Stomach smooth muscle (tissue), 2 donors: ENCODE measurements around the gene AMPD2.
A peak's percentile ranks its signal among the peaks of the same experiment; 100 is the strongest.
"Not testable (repeated sequence)": the region's sequence is repeated elsewhere in the genome, so short reads cannot be mapped to it uniquely, and the experiment has no call there.

Source experiments
- H3K27ac ChIP-seq: one replicate; pipeline ENCODE4 v1.7.0; 2013; ENCODE audit warnings: mild to moderate bottlenecking, low read length, inconsistent platforms
- H3K27me3 ChIP-seq, 2 donors: one replicate each; pipeline ENCODE4 v1.7.0; 2013; ENCODE audit warnings: low read length in 2 of 2; ENCODE audit not compliant: insufficient read depth in 2 of 2, control insufficient read depth in 1 of 2
- H3K36me3 ChIP-seq, 2 donors: one replicate each; pipeline ENCODE4 v1.7.0; 2013; ENCODE audit warnings: low read length in 2 of 2; ENCODE audit not compliant: control insufficient read depth in 2 of 2, insufficient read depth in 2 of 2
- H3K4me1 ChIP-seq: one replicate; pipeline ENCODE4 v1.7.0; 2013; ENCODE audit warnings: low read length; ENCODE audit not compliant: control insufficient read depth, insufficient read depth
- H3K4me3 ChIP-seq, 2 donors: one replicate each; pipeline ENCODE4 v1.7.0; 2013; ENCODE audit warnings: low read length in 2 of 2
- H3K9ac ChIP-seq, 2 donors: one replicate each; pipeline ENCODE4 v1.7.0; 2013; ENCODE audit warnings: low read length in 2 of 2, mild to moderate bottlenecking in 1 of 2
- H3K9me3 ChIP-seq, 2 donors: one replicate each; pipeline ENCODE4 v1.7.0; 2013; ENCODE audit warnings: low read length in 2 of 2; ENCODE audit not compliant: control insufficient read depth in 2 of 2
- donor health status: healthy.
- donor health status: Pancreatic carcinoma.

The AMPD2 gene

GRCh38 chr1:109654519-109654918, 34.9 kb downstream of the AMPD2 start:
- H3K9me3 ChIP-seq, result no peaks in the 10 kb centered on the region
- H3K27me3 ChIP-seq, result no peaks in the 10 kb centered on the region
- H3K4me1 ChIP-seq, result peaks cover 22% of the 10 kb centered on the region
- H3K27ac ChIP-seq, result no peak overlapping the region
- H3K9ac ChIP-seq, result no peak overlapping the region
- peaks cover 4 to 9% of the 10 kb centered on the region in 2 donors for H3K36me3 ChIP-seq
- H3K4me3 ChIP-seq, result no peak overlapping the region

GRCh38 chr1:109655615-109656519, 36.2 kb downstream of the AMPD2 start, which contains the start of gene GSTM4:
Gene GSTM4 (plus strand): TSS chr1:109656099. CDS start chr1:109656390, 291 bp downstream.
- H3K27ac ChIP-seq, result peak within 1 kb of the TSS; percentile 88
- H3K4me3 ChIP-seq, result peak within 1 kb of the TSS; percentile 89 to 90
- H3K9ac ChIP-seq, result peak within 1 kb of the TSS; percentile 95 to 96
- H3K9me3 ChIP-seq, result no peaks in the 10 kb centered on the region
- H3K27me3 ChIP-seq, result no peaks in the 10 kb centered on the region
- peaks cover 9 to 16% of the 10 kb centered on the region in 2 donors for H3K36me3 ChIP-seq
- peaks cover 22% of the 10 kb centered on the region for H3K4me1 ChIP-seq

GRCh38 chr1:109657395-109657794, 37.8 kb downstream of the AMPD2 start:
- H3K9ac ChIP-seq, result no peak overlapping the region
- peak overlapping the region in 1 of 2 donors; percentile 89 for H3K4me3 ChIP-seq
- H3K4me1 ChIP-seq, result peaks cover 22% of the 10 kb centered on the region
- peaks cover 13 to 22% of the 10 kb centered on the region in 2 donors for H3K36me3 ChIP-seq
- no peak overlapping the region for H3K27ac ChIP-seq
- no peaks in the 10 kb centered on the region for H3K27me3 ChIP-seq
- H3K9me3 ChIP-seq, result no peaks in the 10 kb centered on the region

- no peaks in the 10 kb centered on the region for H3K27me3 ChIP-seq
- no peak overlapping the region for H3K4me3 ChIP-seq
- H3K27ac ChIP-seq, result no peak overlapping the region
- H3K36me3 ChIP-seq, result peaks cover 16 to 22% of the 10 kb centered on the region in 2 donors
- no peaks in the 10 kb centered on the region for H3K9me3 ChIP-seq
- peaks cover 22% of the 10 kb centered on the region for H3K4me1 ChIP-seq
- H3K9ac ChIP-seq, result no peak overlapping the region
Observed at GRCh38 chr1:109657970-109658369, 38.3 kb downstream of the AMPD2 start.

- Histone ChIP-seq H3K36me3 (peaks cover 16 to 22% of the 10 kb centered on the region in 2 donors), H3K9ac (no peak overlapping the region), H3K27ac (no peak overlapping the region), H3K27me3 (no peaks in the 10 kb centered on the region), H3K9me3 (no peaks in the 10 kb centered on the region), H3K4me1 (peaks cover 22% of the 10 kb centered on the region), H3K4me3 (no peak overlapping the region)
Observed at GRCh38 chr1:109658533-109659042, 39.0 kb downstream of the AMPD2 start.

GRCh38 chr1:109659145-109659544, 39.5 kb downstream of the AMPD2 start:
- Histone ChIP-seq H3K27ac (no peak overlapping the region), H3K4me1 (peaks cover 22% of the 10 kb centered on the region), H3K4me3 (no peak overlapping the region), H3K27me3 (no peaks in the 10 kb centered on the region), H3K9me3 (no peaks in the 10 kb centered on the region), H3K36me3 (peaks cover 16 to 22% of the 10 kb centered on the region in 2 donors), H3K9ac (no peak overlapping the region)

GRCh38 chr1:109659997-109660690, 40.5 kb downstream of the AMPD2 start:
- peaks cover 16 to 22% of the 10 kb centered on the region in 2 donors for H3K36me3 ChIP-seq

GRCh38 chr1:109660691-109661026, 41.0 kb downstream of the AMPD2 start:
- peaks cover 10% of the 10 kb centered on the region for H3K4me1 ChIP-seq
- not testable (repeated sequence) for H3K9ac ChIP-seq, H3K27ac ChIP-seq, H3K9me3 ChIP-seq, H3K27me3 ChIP-seq, H3K4me3 ChIP-seq
- peaks cover 16 to 24% of the 10 kb centered on the region in 2 donors for H3K36me3 ChIP-seq

More at GRCh38 chr1:109659997-109660690, 40.5 kb downstream of the AMPD2 start:
- no peak overlapping the region for H3K27ac ChIP-seq
- H3K9ac ChIP-seq, result no peak overlapping the region
- no peaks in the 10 kb centered on the region for H3K27me3 ChIP-seq
- peaks cover 15% of the 10 kb centered on the region for H3K4me1 ChIP-seq
- no peaks in the 10 kb centered on the region for H3K9me3 ChIP-seq
- no peak overlapping the region for H3K4me3 ChIP-seq

GRCh38 chr1:109661391-109661790, 41.8 kb downstream of the AMPD2 start:
- H3K4me1 ChIP-seq, result peaks cover 7% of the 10 kb centered on the region
- no peak overlapping the region for H3K27ac ChIP-seq
- H3K9me3 ChIP-seq, result no peaks in the 10 kb centered on the region
- H3K9ac ChIP-seq, result no peak overlapping the region
- H3K27me3 ChIP-seq, result no peaks in the 10 kb centered on the region
- H3K4me3 ChIP-seq, result no peak overlapping the region
- H3K36me3 ChIP-seq, result peaks cover 16 to 25% of the 10 kb centered on the region in 2 donors

GRCh38 chr1:109664671-109665070, 45.0 kb downstream of the AMPD2 start:
- no peak overlapping the region for H3K4me3 ChIP-seq
- no peaks in the 10 kb centered on the region for H3K9me3 ChIP-seq
- H3K4me1 ChIP-seq, result peaks cover 15% of the 10 kb centered on the region
- H3K36me3 ChIP-seq, result peaks cover 10 to 15% of the 10 kb centered on the region in 2 donors
- no peaks in the 10 kb centered on the region for H3K27me3 ChIP-seq
- H3K9ac ChIP-seq, result no peak overlapping the region
- no peak overlapping the region for H3K27ac ChIP-seq
